ENCODE measurements around the gene TNP1. TPM values are rescaled to one million over a fixed set of nuclear protein-coding genes. Genes with fewer than 3 reads are reported as not detected.

TNP1 gene
- total and polyA plus RNA-seq, 7 donors, result not detected

DNA sequence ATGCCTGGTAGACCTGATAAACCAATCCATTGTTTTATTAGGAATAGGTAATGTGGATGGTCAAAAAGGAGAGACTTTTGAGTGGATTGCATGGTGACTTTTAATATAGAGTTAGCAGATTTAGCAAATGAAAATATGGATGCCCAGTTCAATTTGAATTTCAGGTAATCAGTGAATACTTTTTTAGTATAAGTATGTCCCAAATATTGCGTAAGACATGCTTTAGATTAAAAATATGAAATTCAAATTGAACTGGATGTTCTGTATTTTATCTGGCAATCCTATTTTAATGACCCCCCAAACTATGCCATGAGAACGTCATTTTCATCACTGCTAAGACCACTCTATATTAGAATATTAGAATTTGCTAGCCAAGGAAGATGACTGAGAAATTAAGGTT, 30.3 kb upstream of the TNP1 start:
- intact Hi-C loops (cut with DNase I), result no loop called here
- H3K36me3 ChIP-seq, result no peaks in the 10 kb centered on the region
- 84 to 94% methylated on average over 2 of the region's 2 CpGs for WGBS, 2 donors

GRCh38 chr2:216888887-216889622, 29.2 kb upstream of the TNP1 start:
- no peaks in the 10 kb centered on the region for H3K9me3 ChIP-seq
- intact Hi-C loops (cut with DNase I), result no loop called here
- H3K27ac ChIP-seq, result peak overlapping the region in 3 of 4 donors; percentile 50 to 64 (median 63)
- peak; percentile 87 for DNase-seq
- H3K36me3 ChIP-seq, result no peaks in the 10 kb centered on the region
- H3K4me1 ChIP-seq, result peaks cover 0 to 13% (median 6%) of the 10 kb centered on the region in 4 donors
- 72 to 83% methylated on average over 8 of the region's 8 CpGs for WGBS, 2 donors
- no peak for TF ChIP-seq CTCF (IDR thresholded peaks at IDR 0.05)
- peak in 2 of 4 donors; percentile 52 to 66 for TF ChIP-seq EP300 (IDR thresholded peaks at IDR 0.05)
- TF ChIP-seq POLR2AphosphoS5 (IDR thresholded peaks at IDR 0.05), result peak; percentile 56 to 89 (median 74)
- TF ChIP-seq POLR2A (IDR thresholded peaks at IDR 0.05), result no peak
- no peaks in the 10 kb centered on the region for H3K27me3 ChIP-seq
- no peak overlapping the region for H3K4me3 ChIP-seq

More for the DNA sequence above, 30.3 kb upstream of the TNP1 start:
- H3K4me1 ChIP-seq, result peaks cover 0 to 11% (median 6%) of the 10 kb centered on the region in 4 donors
- H3K9me3 ChIP-seq, result no peaks in the 10 kb centered on the region
- TF ChIP-seq EP300 (IDR thresholded peaks at IDR 0.05) (no peak), POLR2A (IDR thresholded peaks at IDR 0.05) (no peak), POLR2AphosphoS5 (IDR thresholded peaks at IDR 0.05) (no peak), CTCF (IDR thresholded peaks at IDR 0.05) (no peak)
- H3K27me3 ChIP-seq, result no peaks in the 10 kb centered on the region
- no peak for DNase-seq
- H3K27ac ChIP-seq, result peak overlapping the region in 1 of 4 donors; percentile 64
- no peak overlapping the region for H3K4me3 ChIP-seq

- TF ChIP-seq CTCF (IDR thresholded peaks at IDR 0.05), result no peak
- TF ChIP-seq EP300 (IDR thresholded peaks at IDR 0.05), result no peak
- TF ChIP-seq POLR2AphosphoS5 (IDR thresholded peaks at IDR 0.05), result no peak
- TF ChIP-seq POLR2A (IDR thresholded peaks at IDR 0.05), result no peak
- DNase-seq, result no peak
- peaks cover 0 to 22% (median 16%) of the 10 kb centered on the region in 4 donors for H3K4me1 ChIP-seq
- H3K9me3 ChIP-seq, result no peaks in the 10 kb centered on the region
- intact Hi-C loops (cut with DNase I), result no loop called here
- H3K27me3 ChIP-seq, result no peaks in the 10 kb centered on the region
- H3K4me3 ChIP-seq, result no peak overlapping the region
- WGBS, 2 donors, result 88 to 92% methylated on average over 5 of the region's 5 CpGs
- H3K27ac ChIP-seq, result peak overlapping the region in 1 of 4 donors; percentile 63
- H3K36me3 ChIP-seq, result no peaks in the 10 kb centered on the region
Measured at GRCh38 chr2:216888081-216888480, 28.2 kb upstream of the TNP1 start.

DNA sequence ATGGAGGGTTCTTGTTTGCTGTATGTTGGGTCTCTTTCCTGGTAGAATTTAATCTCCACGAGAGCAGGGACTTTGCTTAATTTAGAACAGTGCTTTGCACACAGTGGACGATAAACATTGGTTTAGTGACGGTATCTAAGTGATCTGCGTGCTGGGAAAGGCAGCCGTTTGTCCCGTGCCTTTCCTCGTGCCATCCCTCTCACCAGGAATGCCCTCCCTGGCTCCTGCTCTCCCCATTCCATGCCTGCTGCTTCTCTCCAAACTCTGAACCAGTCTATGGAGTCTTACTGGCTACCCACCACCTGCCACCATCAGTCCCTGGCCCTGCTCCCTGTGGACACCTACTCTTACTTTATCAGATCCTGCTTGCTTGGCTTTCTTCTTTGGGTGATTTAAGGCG, 27.3 kb upstream of the TNP1 start:
- Histone ChIP-seq H3K36me3 (no peaks in the 10 kb centered on the region), H3K4me1 (peaks cover 0 to 26% (median 21%) of the 10 kb centered on the region in 4 donors), H3K27ac (no peak overlapping the region), H3K9me3 (no peaks in the 10 kb centered on the region), H3K27me3 (no peaks in the 10 kb centered on the region), H3K4me3 (no peak overlapping the region)
- WGBS, 2 donors, result 79 to 86% methylated on average over 8 of the region's 8 CpGs
- intact Hi-C loops (cut with DNase I), result no loop called here
- TF ChIP-seq POLR2AphosphoS5 (IDR thresholded peaks at IDR 0.05), result no peak
- no peak for DNase-seq

GRCh38 chr2:216885117-216885553, 25.3 kb upstream of the TNP1 start:
- H3K36me3 ChIP-seq, result no peaks in the 10 kb centered on the region
- H3K4me3 ChIP-seq, result no peak overlapping the region
- no peak overlapping the region for H3K27ac ChIP-seq
- 93 to 94% methylated on average over 32 of the region's 32 CpGs for WGBS, 2 donors
- H3K9me3 ChIP-seq, result no peaks in the 10 kb centered on the region
- intact Hi-C loops (cut with DNase I), result no loop called here
- TF ChIP-seq EP300 (IDR thresholded peaks at IDR 0.05) (no peak), POLR2AphosphoS5 (IDR thresholded peaks at IDR 0.05) (no peak), CTCF (IDR thresholded peaks at IDR 0.05) (no peak), POLR2A (IDR thresholded peaks at IDR 0.05) (no peak)
- H3K4me1 ChIP-seq, result peaks cover 0 to 26% (median 21%) of the 10 kb centered on the region in 4 donors
- H3K27me3 ChIP-seq, result no peaks in the 10 kb centered on the region
- no peak for DNase-seq
